GM20431 (cell line): ENCODE results near the gene PDPK1.
"Not testable (repeated sequence)": the region's sequence is repeated elsewhere in the genome, so short reads cannot be mapped to it uniquely, and the experiment has no call there.

Source experiments
- in situ Hi-C: fragments of 300-500 bp; cut with MseI, MboI; formaldehyde crosslinking; loops from one replicate; pipeline ENCODE4 v1.15.0; 2020; ENCODE audit warnings: low sequenced_read_pairs; ENCODE audit not compliant: unreplicated experiment

Gene PDPK1

DNA sequence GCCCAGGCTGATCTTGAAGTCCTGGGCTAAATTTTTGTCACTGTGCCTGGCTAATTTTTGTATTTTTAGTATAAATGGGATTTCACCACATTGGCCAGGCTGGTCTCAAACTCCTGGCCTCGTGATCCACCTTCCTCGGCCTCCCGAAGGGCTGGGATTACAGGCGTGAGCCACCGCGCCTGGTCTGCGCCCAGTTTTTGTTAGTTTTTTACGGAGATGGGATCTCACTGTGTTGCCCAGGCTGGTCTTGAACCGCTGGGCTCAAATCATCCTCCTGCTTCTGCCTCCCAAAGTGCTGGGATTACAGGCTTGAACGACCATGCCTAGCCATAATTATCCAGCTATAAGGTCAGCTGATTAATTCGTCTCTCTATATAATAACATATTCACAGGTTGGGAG lies 3.9 kb upstream of the PDPK1 start:
- in situ Hi-C loops = no loop called here

DNA sequence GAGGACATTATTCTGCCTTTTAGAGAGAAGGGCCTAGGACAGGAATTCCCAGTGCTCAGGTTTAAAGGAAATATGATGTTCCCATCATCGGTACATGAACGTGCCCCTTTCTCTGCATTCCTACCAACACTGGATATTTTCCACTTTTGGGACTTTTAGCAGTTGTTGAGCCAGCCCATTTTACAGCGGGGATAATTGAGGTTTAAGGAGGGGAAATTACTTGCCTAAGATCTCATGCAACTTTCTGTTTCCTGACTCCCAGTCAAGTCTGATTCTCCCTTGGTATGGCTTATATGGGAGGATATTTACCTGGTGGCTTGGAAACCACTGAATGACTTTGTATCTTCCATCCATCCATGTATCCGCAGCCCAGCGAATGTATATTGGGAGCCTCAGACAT lies 3.5 kb upstream of the PDPK1 start:
- in situ Hi-C loops = not testable (repeated sequence)

DNA sequence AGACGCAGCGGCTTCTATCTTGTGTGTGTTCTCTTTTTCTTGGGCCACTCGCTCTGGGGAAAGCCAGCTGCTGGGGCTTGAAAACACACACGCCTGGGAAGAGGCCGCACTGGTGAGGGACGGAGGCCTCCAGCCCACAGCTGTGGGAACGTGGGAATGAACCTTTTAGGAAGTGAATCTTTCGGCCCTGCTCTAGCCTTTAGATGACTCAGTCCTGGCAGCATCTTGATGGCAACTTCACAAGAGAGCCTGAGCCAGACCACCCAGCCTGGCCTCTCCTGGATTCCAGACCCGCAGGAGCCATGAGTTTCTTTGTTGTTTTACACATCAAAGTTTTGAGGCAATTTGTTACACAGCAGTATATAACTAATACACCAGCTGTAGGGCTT lies 2.2 kb upstream of the PDPK1 start:
- in situ Hi-C loops = no loop called here

DNA sequence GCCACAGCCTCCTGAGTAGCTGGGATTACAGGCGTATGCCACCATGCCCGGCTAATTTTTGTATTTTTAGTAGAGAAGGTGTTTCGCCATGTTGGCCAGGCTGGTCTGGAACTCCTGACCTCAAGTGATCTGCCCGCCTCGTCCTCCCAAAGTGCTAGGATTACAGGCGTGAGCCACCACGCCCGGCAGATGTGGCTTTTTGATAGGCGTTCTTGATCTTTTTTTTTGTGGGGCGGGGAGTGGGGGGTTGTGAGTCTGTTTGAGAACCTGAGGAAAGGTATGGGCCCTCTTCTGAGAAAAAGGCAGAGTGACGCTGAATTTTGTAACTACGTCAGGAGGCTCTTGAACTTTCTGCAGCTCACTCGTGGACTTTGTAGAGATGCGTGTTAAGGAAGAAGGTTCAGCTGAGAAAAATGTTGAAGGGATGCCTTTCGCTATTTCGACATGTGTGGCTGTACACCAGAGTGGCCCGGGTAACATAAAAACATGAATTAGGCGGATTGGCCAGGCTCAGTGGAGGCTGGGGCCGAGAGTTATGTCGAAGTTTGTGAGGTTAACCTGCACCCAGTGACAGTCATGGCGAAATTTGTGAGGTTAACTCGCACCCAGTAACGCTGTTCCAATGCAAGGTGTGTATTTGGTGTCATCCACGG lies 1.5 kb downstream of the PDPK1 start:
- in situ Hi-C loops = not testable (repeated sequence)

DNA sequence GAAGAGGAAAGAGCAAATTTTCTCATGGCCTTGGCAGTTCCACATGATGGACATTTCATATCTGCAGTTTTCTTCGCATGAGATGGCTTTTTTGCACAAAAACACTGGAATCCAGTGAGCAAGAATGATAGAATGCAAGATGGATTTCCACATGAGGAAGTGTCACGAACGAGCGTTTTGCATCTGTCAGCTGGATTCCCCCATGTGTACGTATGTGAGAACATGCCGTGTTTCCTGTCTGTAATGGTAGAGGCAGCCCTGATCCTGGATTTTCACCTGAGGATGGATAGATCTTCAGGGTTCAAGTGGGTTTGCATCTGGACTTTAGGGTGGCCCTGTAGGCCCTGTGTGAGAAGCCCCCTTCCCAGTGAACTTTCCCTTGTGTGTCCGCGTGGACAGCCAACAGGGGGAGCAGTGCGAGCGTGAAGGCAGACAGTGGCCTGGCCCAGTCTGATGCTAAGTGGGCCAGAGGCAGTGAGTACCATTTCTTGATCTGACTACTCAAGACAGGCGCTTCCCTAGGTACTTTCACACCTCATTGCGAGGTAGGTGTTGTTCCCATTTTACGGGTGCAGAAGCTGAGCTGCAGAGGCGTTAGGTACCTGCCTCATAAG lies 2.1 kb downstream of the PDPK1 start:
- in situ Hi-C loops = not testable (repeated sequence)

DNA sequence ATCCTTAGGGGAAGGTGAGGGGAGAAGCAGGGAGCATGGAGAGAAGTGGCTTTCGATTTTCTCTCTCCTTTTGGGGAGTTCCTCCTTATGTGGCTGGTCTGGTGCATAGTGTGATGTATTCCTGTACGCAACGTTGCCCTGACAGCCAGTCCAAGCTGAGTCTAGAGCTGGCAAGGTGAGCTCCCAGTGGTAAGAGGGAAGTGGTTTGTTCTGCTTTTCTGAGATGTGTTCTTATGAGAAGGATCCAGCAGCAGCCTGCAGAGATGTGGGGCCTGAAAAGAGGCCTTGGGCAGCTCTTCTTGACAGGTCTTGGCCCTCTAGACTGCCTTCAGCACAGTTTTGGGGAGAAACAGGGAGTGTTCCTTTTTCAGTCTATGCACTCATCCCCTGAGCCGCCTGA lies 3.1 kb downstream of the PDPK1 start:
- in situ Hi-C loops = not testable (repeated sequence)

DNA sequence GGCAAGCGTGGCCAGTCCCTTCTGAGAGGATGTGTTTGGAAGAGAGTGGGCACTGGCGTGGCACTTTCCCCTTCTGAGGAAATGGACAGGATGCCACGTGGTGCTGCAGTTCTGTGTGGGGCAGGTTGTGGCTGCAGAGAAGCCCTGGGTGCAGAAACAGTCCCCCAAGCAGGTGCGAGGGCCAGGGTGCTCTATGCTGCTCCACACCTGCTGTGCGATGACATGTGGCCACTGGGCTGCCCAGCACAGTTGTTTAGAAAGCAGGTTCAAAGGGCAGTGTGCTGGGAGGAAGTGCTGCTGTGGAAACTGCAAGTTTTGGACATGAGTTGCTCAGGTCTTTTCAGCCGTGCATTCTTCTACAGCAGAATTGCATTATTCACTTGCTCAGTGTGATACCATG lies 3.6 kb downstream of the PDPK1 start:
- in situ Hi-C loops = not testable (repeated sequence)

DNA sequence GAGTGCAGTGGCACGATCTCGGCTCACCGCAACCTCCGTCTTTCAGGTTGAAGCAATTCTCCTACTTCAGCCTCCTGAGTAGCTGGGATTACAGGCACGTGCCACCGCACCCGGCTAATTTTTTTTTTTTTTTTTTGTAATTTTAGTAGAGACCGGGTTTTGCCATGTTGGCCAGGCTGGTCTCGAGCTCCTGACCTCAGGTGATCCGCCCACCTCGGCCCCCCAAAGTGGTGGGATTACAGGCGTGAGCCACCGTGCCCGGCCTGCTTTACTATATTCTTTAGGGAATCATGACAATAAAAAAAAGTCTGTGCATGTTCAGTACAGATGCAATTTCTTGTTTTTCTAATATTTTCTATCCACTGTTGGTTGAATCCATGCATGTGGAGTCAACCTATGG lies 6.0 kb downstream of the PDPK1 start:
- in situ Hi-C loops = not testable (repeated sequence)

DNA sequence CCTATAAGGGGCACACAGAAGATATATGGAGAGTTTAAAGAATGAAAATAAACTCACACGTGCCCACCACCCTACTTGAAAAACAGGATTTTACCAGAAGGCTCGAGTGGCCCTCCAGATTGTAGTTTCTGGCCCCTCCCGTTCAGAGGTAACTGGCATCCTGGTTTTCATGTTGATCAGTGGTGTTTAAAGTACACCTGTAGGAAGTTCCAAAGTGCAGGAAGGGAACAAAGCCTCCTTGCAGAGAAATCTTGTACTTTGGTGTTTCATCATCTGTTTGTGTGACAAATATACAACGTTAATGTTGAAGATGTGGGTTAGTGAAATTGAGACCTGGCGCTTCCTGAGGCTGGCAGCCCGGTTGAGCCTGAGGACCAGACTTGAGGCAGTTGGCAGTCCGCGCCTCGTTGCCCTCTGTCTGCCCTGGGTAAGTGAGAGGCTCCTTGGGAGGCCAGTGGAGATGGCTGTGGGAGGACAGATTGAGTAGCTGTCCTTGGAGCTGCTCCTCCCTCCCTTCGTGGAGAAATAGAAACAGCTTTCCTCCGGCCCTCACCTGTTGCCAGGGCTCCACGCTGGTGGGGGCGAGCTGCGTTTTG lies 12.6 kb downstream of the PDPK1 start:
- in situ Hi-C loops = not testable (repeated sequence)

DNA sequence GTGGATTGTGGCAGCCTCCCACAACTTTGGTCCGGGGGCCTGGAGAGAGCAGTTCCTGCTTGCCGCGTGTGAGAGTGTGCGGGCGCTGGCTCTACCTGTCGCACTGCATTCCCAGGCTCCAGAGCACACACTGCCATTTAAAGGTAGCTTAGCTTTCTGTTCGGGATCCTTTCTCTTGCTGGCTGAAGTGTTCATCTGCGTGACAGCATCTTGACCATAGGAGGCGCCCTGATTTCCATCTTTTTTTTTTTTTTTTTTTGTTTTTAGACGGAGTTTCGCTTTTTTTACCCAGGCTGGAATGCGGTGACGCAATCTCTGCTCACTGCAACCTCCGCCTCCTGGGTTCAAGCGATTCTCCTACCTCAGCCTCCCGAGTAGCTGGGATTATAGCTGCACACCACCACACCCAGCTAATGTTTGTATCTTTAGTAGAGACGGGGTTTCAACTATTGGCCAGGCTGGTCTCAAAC lies 13.6 kb downstream of the PDPK1 start:
- in situ Hi-C loops = not testable (repeated sequence)

DNA sequence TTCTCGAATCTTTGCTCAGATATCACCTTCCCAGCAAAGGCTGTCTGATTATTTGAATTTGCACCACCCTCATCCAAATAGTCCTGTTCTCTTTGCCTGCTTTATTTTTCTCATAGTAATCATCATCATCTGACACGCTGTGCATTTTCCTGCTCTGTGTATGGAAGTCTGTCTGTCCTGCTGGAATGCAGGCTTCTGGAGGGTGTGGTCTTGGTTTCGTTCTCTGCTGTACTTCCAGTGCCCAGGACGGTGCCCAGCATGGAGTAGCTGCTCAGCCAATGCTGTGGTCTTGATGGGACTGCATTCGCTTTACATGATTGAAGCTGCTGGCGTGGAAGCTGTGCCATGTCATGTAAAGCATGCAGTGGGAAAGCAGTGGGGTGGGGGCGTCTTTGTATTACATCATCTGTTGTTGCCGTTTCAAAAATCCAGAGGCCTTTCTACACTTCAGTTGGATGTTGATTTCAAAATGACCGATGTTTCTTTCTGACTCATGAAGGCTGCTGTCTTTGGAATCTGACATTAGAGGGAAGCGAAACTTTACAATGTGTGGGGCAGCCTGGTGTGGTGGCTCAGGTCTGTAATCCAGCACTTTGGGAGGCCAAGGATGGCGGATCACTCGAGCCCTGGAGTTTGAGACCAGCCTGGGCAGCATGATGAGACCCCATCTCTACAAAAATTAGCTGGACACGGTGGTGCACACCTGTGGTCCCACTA lies 17.0 kb downstream of the PDPK1 start:
- in situ Hi-C loops = not testable (repeated sequence)

DNA sequence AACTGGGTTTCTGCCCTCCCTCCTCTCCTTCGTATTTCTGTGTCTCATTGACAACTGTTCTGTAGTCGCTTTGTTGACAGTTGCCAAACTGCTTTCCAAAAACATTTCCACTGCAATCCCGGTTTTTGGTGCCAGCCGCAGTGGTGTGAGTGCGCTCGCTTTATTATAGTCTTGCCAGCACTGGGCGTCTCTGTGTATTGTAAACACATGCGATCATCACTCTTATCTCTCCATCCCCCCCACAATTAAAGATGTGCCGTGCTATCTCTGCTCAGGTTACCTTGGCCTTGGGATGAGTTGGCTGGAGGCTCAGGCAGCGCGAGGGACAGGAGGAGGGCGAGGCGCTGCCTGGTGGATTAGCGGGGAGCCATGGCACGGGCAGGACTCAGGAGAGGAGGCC lies 19.3 kb downstream of the PDPK1 start:
- in situ Hi-C loops = not testable (repeated sequence)

DNA sequence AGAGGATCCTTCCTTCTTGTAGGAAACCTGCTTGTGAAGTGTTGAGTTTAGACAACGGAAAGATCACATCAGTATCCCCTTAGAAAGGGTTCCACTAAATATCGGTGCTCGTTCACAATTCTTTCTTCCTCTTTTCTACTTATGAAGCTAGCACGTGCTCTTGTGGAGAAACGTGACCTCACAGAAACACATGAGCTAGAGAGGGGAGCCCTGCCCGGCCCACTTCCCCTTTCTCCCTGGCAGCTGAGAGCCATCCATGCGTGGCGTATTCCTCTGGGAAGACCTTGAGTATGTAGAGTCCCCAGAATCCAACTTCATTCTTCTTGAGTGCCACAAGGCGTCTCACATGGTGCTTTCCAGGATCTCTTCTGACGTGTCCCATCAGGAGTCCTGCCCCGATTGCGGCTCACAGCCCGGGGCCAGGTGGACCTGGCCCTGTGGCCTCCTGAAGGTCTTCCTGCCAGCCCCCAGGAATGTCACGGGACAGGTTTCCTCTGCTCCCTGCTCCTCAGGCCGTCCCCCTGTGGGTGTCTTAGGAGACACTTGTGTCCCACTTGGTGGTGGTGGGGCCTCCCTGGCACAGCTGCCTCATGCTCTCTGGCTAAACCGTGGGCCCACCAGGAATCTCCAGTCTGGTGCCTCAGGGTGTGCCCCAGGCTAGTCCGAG lies 22.4 kb downstream of the PDPK1 start:
- in situ Hi-C loops = not testable (repeated sequence)

DNA sequence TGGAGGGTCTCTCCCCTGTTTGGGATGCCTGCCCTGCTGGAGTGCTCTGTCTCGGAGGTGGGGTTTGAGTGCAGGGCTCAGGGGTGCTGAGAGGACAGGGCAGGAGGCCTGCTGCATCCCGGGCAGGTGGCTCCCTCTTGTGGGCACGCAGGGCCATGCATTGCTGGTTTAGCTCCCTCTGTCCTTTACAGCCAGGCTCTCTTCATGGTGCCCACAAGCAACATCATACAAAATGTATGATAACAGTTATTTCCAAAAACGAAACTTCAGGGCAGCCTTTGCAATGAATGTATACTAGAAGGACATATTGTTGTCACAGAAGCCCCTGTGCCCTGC lies 22.9 kb downstream of the PDPK1 start:
- in situ Hi-C loops = not testable (repeated sequence)

DNA sequence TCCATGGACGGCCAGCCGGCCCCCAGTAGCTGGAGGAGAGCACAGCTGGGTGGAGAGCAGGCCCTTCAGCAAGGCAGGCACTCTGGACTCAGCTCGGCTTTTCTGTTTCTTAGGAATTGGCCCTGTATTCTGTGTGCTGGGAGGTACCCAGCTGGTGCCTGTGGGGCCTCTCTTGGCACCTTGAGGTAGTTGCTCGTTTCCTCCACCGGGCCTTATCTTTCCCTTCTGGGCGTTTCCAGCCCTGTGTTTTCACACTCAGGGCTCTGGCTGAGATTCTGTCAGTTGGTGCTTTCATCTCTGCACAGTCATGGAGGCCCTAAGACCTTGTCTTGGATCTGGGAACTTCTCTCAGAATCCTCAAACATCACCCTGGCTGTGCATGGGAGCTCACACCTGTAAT lies 29.7 kb downstream of the PDPK1 start:
- in situ Hi-C loops = not testable (repeated sequence)

DNA sequence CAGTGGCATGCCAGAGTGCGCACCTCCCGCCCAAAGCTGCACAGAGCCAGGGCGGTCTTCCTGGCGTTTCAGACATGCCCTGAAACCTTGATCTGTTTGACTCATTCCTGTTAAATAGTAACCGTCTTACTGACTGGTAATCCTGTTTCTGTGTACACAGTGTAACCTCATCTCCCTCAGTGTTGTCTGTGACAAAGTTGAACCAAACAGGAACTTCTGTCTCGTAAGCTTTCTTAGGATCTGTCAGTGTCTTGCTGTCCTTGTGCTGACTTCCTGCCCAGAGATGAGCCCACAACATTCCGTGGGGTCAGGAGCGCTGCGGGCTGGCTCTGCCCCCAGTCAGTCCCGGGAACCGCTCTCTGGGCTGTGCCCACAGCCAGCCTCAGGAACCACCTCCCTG lies 30.8 kb downstream of the PDPK1 start:
- in situ Hi-C loops = not testable (repeated sequence)

DNA sequence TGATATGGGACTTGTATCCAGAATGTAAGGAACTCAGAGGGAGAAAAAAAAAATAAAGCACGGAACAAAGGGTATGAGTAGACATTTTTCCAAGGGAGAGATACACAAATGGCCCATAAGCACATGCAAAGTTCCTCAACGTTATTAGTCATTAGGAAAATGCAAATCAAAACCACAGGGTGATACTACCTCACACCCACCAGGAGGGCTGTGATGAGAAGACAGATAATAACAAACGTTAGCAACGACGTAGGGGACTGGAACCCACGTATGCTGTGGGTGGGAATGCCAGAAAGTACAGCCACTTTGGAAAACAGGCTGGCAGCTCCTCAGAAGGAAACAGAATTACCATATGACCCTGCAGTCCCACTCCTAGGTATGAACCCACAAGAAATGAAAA lies 34.9 kb downstream of the PDPK1 start:
- in situ Hi-C loops = not testable (repeated sequence)

DNA sequence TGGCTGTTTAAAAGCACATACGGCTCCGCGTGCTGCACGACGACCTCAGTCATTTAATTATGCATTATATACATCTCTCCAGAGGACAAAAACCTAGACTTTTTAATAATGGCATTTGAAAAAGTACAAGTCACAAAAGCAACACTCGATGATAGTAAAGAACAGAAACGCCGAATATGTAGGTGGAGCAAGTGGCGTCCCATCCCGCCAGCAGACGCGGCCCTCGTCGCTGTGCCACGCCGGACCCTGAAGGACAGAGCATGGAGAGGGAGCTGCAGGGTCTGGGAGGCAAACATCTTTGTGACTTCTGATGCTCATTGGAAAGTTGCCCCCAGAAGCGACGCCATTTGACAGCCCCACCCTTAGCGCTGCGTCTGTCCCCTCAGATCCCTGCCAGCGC lies 38.0 kb downstream of the PDPK1 start:
- in situ Hi-C loops = not testable (repeated sequence)

DNA sequence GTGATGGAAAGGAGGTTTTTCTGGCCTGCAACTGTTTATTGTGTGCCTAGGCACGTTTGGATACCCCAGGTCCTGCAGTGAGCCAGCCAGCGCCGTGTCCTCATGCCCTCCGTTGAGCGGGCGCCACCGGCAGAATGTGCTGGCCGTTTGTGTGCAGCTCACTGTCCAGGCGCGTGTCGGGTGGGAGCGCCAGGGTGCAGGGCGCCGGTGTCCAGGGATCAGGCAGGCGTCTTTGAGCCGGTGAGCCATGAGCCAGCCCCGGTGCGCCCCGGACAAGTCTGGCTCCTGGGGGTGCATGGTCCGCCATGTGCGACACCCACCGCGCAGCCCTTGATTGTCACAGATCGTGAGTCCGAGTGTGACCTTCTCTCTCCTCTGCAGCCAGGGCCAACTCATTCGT lies 39.2 kb downstream of the PDPK1 start:
- in situ Hi-C loops = not testable (repeated sequence)

DNA sequence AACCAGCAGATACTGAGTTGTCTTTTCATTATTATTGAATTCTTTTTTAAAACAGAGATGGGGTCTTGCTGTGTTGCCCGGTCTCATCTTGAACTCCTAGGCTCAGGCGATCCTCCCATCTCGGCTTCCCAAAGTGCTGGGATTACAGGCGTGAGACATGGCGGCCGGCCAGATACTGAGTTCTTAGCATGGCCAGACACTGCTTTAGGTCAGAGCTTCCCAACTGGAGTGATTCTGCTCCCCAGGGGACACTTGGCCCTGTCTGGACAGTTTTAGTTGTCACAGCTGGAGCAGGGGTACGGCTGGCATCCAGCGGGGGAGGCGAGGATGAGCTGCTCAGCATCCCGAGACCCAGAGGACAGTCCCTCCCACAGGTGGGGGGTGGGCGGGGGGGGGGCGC lies 41.1 kb downstream of the PDPK1 start:
- in situ Hi-C loops = not testable (repeated sequence)

DNA sequence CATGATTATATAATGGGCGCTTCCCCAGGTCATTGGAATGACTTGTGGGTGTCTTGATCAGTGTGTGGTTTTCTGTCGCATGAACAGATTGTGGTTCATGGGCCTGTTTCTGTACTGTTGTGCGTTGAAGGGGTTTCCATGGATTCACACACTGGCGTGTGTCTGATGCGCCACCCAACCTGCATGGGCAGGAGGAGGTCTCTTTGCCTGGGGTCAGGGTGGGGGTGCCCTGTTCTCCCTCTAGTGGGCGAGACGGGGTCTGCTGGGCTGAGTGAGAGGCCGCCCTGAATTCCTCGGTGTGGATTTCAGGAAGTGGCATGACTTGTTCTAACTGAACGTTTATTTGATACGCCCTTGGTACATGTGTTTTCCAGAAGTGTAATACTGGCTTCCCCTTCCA lies 42.3 kb downstream of the PDPK1 start:
- in situ Hi-C loops = not testable (repeated sequence)
